Measurements from ENCODE around the gene KIF2C.

Gene KIF2C

DNA sequence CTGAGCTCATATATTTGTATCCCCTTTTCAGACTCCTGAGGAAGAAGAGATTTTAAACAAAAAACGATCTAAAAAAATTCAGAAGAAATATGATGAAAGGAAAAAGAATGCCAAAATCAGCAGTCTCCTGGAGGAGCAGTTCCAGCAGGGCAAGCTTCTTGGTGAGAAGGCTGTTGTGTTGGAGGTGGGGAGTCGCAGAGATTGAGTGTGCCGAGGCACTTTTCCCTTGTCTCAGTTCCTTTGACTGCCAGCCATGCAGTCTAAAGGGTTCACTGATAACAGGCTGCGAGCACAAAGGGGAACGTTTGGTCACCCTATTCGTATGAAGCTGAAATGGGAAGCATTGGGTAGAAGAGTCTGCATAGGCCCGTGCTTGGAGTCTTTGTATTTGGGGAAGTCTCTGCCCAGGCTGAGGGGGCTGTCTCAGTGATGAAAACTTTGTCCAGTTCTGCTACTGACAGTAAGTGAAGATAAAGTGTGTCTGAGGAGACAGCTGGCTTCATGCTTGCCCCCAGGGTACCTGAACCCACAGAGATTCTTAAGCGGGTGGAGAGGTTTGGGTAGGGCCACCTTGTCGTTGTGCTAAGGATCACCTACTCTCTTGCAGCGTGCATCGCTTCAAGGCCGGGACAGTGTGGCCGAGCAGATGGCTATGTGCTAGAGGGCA is 38.5 kb downstream of the KIF2C start:
- H3K4me3 ChIP-seq (ENCODE audit: low read depth, low read length) = peak overlapping the region; percentile 86
- DNase-seq (ENCODE audit: low read depth) = no peak
- in situ Hi-C loops (cut with HindIII; ENCODE audit: low sequenced_read_pairs) = no loop called here
- TF ChIP-seq, protein P1, sequence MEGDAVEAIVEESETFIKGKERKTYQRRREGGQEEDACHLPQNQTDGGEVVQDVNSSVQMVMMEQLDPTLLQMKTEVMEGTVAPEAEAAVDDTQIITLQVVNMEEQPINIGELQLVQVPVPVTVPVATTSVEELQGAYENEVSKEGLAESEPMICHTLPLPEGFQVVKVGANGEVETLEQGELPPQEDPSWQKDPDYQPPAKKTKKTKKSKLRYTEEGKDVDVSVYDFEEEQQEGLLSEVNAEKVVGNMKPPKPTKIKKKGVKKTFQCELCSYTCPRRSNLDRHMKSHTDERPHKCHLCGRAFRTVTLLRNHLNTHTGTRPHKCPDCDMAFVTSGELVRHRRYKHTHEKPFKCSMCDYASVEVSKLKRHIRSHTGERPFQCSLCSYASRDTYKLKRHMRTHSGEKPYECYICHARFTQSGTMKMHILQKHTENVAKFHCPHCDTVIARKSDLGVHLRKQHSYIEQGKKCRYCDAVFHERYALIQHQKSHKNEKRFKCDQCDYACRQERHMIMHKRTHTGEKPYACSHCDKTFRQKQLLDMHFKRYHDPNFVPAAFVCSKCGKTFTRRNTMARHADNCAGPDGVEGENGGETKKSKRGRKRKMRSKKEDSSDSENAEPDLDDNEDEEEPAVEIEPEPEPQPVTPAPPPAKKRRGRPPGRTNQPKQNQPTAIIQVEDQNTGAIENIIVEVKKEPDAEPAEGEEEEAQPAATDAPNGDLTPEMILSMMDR (IDR thresholded peaks at IDR 0.05; ENCODE audit: low read depth, low read length, missing control alignments) = no peak

DNA sequence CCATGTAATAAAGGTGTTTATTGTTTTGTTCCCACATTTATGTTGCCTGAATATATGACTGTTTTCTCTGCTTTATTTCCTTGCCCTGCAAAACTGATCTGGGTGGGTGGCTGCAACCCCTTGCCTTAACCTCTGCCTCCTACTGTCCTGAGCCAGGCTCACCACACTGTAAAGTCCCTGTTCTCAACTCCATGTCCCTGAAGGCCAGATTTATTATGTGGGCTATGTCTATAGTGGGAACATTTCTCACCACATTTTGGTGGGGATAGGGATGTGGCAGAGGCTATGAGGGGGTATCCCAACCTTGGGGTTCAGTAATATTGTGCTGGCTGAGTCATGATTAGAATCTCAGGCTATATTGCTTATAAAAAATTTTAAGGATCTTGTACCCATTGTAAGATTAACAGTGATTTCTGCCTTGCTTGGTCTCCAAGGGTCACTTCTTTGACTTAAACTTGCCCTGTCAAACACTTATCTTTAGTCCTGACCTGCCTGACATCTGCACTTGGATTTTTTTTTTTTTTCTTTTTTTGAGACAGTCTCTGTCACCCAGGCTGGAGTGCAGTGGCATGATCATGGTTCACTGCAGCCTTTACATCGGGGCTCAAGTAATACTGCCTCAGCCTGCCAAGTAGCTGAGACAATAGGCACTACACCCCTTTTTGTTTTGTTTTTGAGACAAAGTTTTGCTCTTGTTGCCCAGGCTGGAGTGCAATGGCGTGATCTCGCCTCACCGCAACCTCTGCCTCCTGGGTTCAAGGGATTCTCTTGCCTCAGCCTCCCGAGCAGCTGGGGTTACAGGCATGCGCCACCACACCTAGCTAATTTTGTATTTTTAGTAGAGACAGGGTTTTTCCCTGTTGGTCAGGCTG is 39.3 kb downstream of the KIF2C start:
- no peak for DNase-seq (ENCODE audit: low read depth)
- in situ Hi-C loops (cut with HindIII; ENCODE audit: low sequenced_read_pairs) = no loop called here
- TF ChIP-seq, protein P1 (IDR thresholded peaks at IDR 0.05; ENCODE audit: low read depth, low read length, missing control alignments) = no peak
- no peak overlapping the region for H3K4me3 ChIP-seq (ENCODE audit: low read depth, low read length)

DNA sequence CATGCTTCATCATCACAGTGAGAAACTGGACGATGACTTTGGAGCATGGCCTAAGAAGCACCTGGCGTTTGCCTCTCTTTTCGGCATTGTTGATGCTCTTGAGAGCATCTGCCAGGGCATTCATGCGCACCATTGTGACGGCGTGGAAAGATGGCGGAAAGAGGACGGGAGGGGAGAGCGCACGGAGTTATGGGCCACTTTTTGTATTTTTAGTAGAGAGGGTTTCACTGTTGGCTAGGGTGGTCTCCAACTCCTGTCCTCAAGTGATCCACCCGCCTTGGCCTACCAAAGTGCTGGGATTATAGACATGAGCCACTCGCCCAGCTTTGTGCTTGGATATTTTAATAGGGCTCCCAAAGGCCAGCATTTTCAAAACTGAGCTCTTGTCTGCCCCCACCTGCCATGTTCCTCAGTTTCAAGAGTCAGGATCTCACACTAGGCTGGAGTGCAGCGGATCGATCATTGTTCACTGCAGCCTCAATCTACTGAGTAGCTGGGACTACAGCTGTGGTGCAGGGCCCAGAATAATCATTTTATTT is 41.0 kb downstream of the KIF2C start:
- in situ Hi-C loops (cut with HindIII; ENCODE audit: low sequenced_read_pairs) = no loop called here
- no peak for DNase-seq (ENCODE audit: low read depth)
- H3K4me3 ChIP-seq (ENCODE audit: low read depth, low read length) = no peak overlapping the region
- TF ChIP-seq, protein P1 (IDR thresholded peaks at IDR 0.05; ENCODE audit: low read depth, low read length, missing control alignments) = no peak

DNA sequence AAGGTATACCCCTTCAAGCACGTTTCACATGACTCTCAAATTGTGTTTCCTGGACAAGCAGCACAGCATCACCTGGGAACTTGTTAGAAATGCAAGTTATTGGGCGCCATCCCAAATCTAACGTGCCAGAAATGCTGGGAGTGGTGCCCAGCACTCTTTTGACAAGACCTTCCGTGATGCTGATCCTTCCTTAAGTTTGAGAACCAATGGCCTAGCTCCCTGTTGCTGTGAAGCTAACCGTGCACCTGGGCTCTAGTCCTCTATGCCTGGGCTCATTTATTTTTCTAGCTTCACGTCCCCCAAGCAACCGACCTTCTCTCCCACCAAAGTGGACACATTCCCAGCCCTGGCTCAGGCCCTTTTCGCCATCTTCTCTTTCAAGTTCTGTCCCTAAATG is 44.1 kb downstream of the KIF2C start:
- DNase-seq (ENCODE audit: low read depth) = no peak
- TF ChIP-seq, protein P1 (IDR thresholded peaks at IDR 0.05; ENCODE audit: low read depth, low read length, missing control alignments) = no peak
- peak overlapping the region; percentile 18 for H3K4me3 ChIP-seq (ENCODE audit: low read depth, low read length)
- in situ Hi-C loops (cut with HindIII; ENCODE audit: low sequenced_read_pairs) = no loop called here

DNA sequence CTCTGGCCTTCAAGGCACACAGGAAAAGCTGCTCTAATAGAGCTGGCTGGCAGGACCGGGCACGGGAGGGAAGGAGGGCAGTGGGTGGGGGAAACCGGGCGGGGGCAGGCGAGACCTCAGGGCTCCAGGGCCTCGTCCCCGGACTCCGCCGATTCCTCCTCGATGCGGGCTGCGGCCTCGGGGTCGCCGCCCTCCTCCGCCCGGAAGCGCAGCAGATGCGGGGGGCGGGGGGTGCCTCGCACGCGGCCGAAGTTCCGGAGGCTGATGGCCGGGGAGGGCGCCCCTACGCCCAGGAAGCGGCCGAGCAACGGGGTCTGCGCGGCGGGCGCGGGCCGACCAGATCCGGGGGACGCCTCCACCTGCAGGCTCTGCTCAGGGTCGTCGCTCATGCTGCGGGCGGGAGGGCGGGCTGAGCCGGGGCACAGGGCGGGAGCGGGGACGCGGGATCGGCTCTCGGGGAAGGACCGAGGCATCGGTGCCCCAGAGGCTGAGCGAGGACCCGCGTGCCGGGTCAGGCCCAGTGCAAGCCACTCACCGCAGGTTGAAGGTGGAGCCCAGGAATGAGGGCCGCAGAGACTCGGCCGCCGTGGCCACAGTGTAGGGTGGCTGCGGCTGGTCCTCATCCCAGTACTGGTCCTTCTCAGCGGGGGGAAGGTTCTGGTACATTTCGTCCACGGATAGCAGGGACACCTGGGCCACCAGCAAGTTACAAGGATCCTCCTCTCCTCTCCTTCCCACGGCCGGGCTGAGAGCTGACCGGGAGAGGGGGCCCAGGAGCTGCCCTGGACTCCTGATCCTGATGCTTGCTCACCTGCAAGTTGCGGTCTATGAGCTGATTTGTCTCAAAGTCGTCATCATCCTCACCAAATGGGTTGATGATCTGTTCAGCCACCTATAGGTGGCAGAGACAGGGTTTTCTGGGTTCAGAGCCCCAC is 44.7 kb downstream of the KIF2C start:
- DNase-seq (ENCODE audit: low read depth) = no peak
- in situ Hi-C loops (cut with HindIII; ENCODE audit: low sequenced_read_pairs) = no loop called here
- TF ChIP-seq, protein P1 (IDR thresholded peaks at IDR 0.05; ENCODE audit: low read depth, low read length, missing control alignments) = peak; percentile 34
- peak overlapping the region; percentile 18 for H3K4me3 ChIP-seq (ENCODE audit: low read depth, low read length)

DNA sequence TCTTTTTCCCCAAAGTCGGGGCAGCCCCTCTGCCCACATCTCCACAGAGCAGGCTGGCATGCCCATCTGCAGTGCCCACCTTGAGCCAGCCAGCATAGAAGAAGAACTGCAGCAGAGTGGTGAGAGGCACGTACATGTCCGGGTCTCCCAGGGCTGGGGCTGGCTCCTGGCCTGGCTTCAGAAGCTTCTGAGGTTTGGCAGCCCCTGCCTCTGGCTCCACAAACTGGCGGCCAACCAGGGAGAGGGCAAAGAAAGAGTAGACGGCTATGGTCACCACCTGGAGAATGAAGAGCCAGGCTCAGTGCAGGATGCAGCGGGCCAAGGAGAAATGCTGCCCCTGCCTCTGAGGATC is 45.4 kb downstream of the KIF2C start:
- TF ChIP-seq, protein P1 (IDR thresholded peaks at IDR 0.05; ENCODE audit: low read depth, low read length, missing control alignments) = no peak
- DNase-seq (ENCODE audit: low read depth) = no peak
- in situ Hi-C loops (cut with HindIII; ENCODE audit: low sequenced_read_pairs) = no loop called here
- no peak overlapping the region for H3K4me3 ChIP-seq (ENCODE audit: low read depth, low read length)
